NCI-H446 treated with DMSO at 0.1 percent for 48 hours (cell line): Measurements from ENCODE around the gene TYW1.
"Not testable (repeated sequence)": the region's sequence is repeated elsewhere in the genome, so short reads cannot be mapped to it uniquely, and the experiment has no call there.

Source experiments
- DNase-seq: peaks from one replicate; lab custom pipeline; 2025; lab: John Stamatoyannopoulos, UW

The TYW1 gene

GRCh38 chr7:67045496-67045995 is 48.9 kb downstream of the TYW1 start:
- no peak for DNase-seq

- DNase-seq: not testable (repeated sequence)
Observed at GRCh38 chr7:67046819-67047218, 50.2 kb downstream of the TYW1 start.

- DNase-seq: not testable (repeated sequence)
Observed at GRCh38 chr7:67049908-67050307, 53.3 kb downstream of the TYW1 start.

DNA sequence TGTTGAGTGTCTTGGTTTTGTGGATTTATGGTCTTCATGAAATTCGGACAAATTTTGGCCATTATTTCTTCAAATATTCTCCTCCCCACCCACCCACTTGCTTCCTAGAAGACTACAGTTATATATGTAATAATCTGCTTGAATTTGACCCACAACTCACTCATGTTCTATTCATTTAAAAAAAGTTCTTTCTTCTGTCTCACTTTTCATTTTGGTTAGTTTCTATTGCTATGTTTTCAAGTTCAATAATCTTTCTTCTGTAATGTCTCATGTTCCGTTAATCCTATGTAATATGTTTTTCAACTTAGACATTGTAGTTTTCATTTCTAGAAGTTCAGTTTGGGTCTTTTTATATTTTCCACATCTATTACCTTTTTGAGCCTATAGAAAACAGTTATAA is 55.5 kb downstream of the TYW1 start:
- not testable (repeated sequence) for DNase-seq

GRCh38 chr7:67056683-67057082 is 60.0 kb downstream of the TYW1 start:
- DNase-seq: no peak

GRCh38 chr7:67061321-67061720 is 64.7 kb downstream of the TYW1 start:
- DNase-seq: not testable (repeated sequence)

DNA sequence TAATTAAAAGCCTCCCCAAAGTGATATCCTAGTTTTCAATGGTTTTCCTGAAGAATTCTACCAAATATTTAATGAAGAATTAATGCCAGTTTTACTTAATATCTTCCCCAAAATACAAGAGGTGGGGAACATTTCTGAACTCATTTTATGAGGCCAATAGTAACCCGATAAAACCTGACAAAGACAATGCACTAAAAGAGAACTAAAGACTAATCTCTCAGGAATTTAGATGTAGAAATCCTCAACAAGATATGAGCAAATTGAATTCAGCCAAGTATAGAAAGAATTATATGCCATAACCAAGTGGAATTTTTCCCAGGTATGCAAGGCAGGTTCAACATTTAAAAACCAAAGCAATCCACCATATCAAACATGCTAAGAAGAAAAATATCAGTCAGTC is 66.2 kb downstream of the TYW1 start:
- not testable (repeated sequence) for DNase-seq

DNA sequence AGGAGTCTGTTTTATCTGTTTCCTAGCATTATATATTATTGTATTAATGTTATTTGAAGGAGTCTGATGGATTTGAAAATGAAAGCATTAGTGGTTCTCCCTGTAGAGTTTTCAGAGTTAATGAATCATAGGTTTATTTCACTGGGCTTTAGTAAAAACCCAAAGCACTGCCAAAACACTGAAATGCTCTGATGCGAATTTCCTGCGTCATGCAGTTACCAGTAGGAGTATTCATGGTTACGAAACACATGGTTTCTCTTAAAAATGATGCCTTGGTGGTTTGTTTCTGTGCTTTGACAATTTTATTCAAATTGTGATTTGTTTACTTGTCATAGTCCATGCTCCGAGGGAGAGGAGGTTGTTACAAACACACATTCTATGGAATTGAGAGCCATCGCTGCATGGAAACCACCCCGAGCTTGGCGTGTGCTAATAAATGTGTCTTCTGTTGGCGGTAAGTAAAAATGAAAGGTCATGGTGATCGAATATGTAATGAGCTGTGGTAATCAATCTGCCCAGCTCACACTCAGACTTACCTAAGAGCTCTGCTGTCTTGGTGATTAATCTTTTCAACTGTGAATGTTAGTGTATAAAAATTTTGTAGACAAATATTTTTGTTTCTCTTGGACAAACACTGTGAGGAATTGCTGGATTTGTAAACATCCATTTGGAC is 70.5 kb downstream of the TYW1 start:
- DNase-seq: not testable (repeated sequence)

- DNase-seq: not testable (repeated sequence)
Observed at GRCh38 chr7:67076120-67076519, 79.5 kb downstream of the TYW1 start.

DNA sequence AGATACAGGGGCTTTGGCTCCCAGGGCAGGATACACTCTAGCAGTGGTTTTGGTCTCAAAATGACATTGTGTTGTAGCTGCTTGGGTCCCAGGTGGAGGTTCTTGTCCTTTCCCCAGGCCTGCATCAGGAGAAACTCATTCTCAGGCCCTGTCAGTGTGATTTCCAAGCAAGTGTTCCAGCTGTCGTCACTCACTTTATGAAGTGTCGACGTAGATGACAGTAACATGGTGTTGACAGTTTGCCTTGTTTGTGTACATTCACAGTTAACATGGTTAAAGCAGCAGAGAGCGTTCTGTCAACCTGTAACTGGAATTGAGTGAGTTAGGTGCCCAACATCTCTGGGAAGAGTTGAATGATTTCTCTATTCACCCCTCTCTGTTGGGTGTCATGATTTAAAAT is 86.2 kb downstream of the TYW1 start:
- not testable (repeated sequence) for DNase-seq

DNA sequence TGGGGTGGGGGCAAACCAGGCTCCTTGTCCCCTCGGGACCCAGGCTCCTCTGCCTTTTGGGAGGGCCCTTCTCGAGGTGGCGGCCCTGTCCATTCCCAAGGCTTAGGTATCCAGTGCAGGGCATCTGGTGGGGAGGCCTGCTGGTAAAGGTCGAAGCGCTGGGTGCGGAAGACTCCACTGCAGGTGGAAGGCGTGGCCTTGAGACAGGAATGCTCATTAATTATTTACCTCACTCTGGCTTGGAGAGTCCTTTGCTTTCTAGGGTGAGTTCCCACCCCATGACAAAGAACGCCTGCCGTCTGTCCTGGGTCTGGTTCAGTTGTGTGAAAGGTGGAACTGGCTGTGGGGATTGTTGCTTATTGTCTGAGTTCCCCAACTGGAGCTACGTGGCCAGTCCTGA is 92.6 kb downstream of the TYW1 start:
- DNase-seq: not testable (repeated sequence)

DNA sequence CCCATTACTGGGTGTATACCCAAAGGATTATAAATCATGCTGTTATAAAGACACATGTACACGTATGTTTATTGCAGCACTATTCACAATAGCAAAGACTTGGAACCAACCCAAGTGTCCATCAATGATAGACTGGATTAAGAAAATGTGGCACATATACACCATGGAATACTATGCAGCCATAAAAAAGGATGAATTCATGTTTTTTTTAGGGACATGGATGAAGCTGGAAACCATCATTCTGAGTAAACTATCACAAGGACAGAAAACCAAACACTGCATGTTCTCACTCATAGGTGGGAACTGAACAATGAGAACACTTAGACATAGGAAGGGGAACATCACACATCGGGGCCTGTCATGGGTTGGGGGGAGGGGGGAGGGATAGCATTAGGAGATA is 94.4 kb downstream of the TYW1 start:
- DNase-seq: not testable (repeated sequence)

GRCh38 chr7:67098031-67098430 is 101.4 kb downstream of the TYW1 start:
- not testable (repeated sequence) for DNase-seq

DNA sequence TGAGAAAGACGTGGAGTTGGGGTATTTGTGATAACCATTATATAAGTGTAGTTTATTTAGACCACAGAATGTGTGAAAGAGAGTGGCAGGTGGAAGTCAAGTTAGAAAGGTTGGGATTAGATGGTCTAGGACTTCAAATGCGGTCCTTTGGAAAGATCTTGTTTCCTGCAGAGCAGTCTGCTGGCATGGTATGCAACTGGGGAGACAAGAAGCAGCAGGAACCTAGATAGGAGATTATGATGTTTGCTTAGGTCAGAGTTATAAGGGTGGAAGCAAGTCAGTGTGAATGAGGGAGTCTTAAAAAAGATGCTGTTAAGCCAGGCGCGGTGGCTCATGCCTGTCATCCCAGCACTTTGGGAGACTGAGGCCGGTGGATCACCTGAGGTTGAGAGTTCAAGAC is 102.8 kb downstream of the TYW1 start:
- DNase-seq: not testable (repeated sequence)

DNA sequence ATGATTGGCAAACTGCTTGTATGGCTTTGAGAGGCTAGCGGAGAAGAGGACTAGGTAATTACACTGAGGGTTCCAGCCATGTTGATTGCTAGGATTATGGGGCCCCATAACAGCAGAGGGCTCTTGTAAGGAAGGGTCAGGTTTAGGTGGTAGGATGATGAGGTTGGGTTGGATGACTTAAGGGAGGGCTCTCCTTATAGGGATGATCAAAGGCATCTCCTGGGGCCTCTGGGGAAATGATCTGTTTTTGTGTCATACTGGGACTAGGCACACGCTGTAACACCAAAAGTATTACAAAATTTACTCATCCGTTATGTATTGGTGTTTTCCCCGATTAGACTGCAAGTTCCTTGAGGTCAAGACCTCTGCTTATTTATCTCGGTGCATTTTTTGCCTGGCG is 103.4 kb downstream of the TYW1 start:
- not testable (repeated sequence) for DNase-seq

DNA sequence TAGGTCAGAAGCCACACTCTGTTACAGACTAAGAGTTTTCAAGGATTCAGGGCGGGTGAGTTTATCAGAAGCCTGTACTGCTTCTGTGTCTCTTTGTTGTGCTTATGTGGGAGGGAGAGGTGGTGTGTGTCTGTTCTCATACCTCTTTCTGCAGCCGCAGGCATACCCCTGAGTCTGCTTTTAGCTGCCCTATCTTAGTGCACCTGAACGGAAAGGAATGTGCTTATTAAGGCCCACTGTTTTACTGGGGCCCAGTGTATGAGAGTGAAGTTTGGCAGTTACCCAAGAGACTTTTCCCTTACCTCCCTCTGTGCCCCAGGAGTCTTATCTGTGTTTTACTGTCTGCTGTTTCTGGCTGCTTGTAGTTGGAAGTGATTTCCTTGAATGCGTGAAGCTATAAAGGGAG is 104.3 kb downstream of the TYW1 start:
- DNase-seq: no peak

DNA sequence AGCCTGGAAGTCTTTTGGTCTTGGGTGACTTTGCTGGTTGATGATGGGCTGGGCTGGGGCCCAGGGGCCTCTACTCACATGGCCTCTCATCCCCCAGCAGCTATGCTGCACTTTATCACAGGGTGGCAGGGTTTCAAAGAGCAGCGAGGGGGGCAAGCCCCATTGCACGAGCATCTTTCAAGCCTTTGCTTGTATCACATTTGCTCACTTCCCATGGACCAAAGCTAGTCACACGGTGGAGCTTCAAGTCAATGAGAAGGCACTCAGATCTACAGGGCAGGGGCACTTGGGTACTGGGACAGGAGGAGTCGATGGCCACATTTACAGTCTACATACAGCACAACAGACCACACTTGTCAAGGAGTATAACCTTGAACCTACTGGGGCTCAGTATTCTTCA is 108.3 kb downstream of the TYW1 start:
- not testable (repeated sequence) for DNase-seq

GRCh38 chr7:67105377-67105776 is 108.7 kb downstream of the TYW1 start:
- DNase-seq: no peak

GRCh38 chr7:67106255-67106654 is 109.6 kb downstream of the TYW1 start:
- DNase-seq: not testable (repeated sequence)

- not testable (repeated sequence) for DNase-seq
Observed at GRCh38 chr7:67111342-67111741, 114.7 kb downstream of the TYW1 start.

DNA sequence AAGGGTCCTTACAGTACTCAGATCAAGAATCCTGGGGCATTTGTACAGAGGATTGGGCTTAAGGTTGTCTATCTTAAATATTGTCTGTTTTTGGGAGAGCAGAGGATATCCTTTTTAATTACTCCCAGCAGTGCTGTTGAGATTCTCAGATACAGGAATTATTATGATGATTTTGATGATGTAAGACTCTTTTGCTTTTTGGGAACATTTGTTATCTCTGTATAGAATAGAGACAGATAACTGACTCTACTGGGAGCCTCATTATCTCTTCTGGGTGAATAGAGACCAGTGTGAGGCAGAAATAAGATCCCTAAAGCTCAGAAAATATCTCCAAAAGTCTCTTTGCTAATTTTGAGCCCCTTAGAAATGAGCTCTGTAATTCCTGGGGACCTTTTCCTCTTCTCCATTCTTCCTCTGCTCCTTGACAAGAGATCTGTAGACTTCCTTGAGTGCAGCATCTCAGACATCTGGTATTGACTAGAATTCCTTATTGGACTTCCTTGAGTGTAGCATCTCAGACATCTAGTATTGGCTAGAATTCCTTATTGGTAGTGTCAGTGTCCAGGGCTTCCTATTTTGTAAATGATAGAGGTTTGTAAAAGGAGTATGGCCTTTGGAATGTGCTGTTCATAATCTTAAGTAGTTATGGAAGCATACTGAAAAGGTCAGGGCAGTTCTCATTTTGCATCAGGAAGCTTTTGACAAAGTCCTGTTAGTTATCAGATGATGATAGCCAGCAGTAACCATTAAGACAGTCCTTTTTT is 118.0 kb downstream of the TYW1 start:
- DNase-seq: not testable (repeated sequence)

GRCh38 chr7:67120491-67120890 is 123.9 kb downstream of the TYW1 start:
- DNase-seq: not testable (repeated sequence)

- not testable (repeated sequence) for DNase-seq
Observed at GRCh38 chr7:67128257-67128656, 131.6 kb downstream of the TYW1 start.
